Right cardiac atrium (tissue), 5 donors: Measurements from ENCODE around the gene SH3BGR. TPM values are rescaled to one million over a fixed set of nuclear protein-coding genes. Genes with fewer than 3 reads are reported as not detected.
A peak's percentile ranks its signal among the peaks of the same experiment; 100 is the strongest.

Source experiments
- ATAC-seq, 2 donors: fragments of 200-7000 bp; cut with Tn5 transposase; one replicate each; pipeline versions ENCODE4 v1.8.0 to v1.9.1; 2020; ENCODE audit warnings: moderate library complexity in 2 of 2, mild to moderate bottlenecking in 1 of 2
- DNase-seq, 3 donors: peaks; one replicate each; pipeline ENCODE4 v3.0.0-alpha.2; 2020
- H3K27ac ChIP-seq: one replicate; pipeline ENCODE4 v1.5.1; 2013; ENCODE audit warnings: mild to moderate bottlenecking, low read length, control low read depth, moderate library complexity
- H3K27me3 ChIP-seq: one replicate; pipeline ENCODE4 v1.6.1; 2013; ENCODE audit not compliant: control insufficient read depth, insufficient read depth
- H3K4me1 ChIP-seq: one replicate; pipeline ENCODE4 v1.6.1; 2013; ENCODE audit warnings: low read length; ENCODE audit not compliant: control insufficient read depth, insufficient read depth
- H3K4me3 ChIP-seq: one replicate; pipeline ENCODE4 v1.5.1; 2013; ENCODE audit warnings: low read length, control low read depth
- H3K9me3 ChIP-seq: one replicate; pipeline ENCODE4 v1.6.1; 2013; ENCODE audit warnings: low read length; ENCODE audit not compliant: control insufficient read depth
- WGBS: extraction: QIAGEN DNeasy Blood & Tissue Kit; methylation state at CpG from one replicate; pipeline ENCODE4 v1.1.7; 2013; 5-methylcytosine and 5-hydroxymethylcytosine counted together
- intact Hi-C, 4 donors: fragments of 100-400 bp; cut with DNase I; formaldehyde crosslinking; loops; one replicate each; pipeline versions ENCODE4 v1.11.0 to v1.14.0; 2022 to 2023
- microRNA-seq, 2 donors: library from miRNA; unstranded; fragments of <30 nt; microRNA quantifications; one replicate each; pipeline ENCODE4 v1.2.0, GENCODE V29; 2020 to 2021
- polyA plus RNA-seq: library from polyadenylated mRNA; stranded (reverse); fragments of 200-250 nt; gene quantifications from one replicate; pipeline ENCODE4 v1.2.3, GENCODE V29; 2013
- total RNA-seq, 4 donors: library from RNA; stranded (reverse); fragmentation: NEBNext Ultra II Directional; extraction: Animal tissue kit (Norgen Biotek cat#: 25700); gene quantifications; one replicate each; pipeline ENCODE4 v1.2.1, GENCODE V29; 2021
- donor health status: healthy with polysubstance abuse.
- donor health status: DM: no; HTN: yes; CAD: no.
- donor health status: DM: no; HTN: no; CAD: no.
- donor health status: DM: no; HTN: yes; CAD: no; lungs with severe emphysema.
- donor health status: DM: yes; HTN: yes; CAD: no.

The SH3BGR gene
- total and polyA plus RNA-seq, 5 donors: 89.1 to 119 (median 94.5) TPM

GRCh38 chr21:39555911-39556590 lies 104.3 kb downstream of the SH3BGR start:
- 82% methylated on average over 6 of the region's 6 CpGs for WGBS
- Histone ChIP-seq H3K4me3 (no peak overlapping the region), H3K4me1 (no peaks in the 10 kb centered on the region), H3K9me3 (no peaks in the 10 kb centered on the region), H3K27me3 (no peaks in the 10 kb centered on the region), H3K27ac (no peak overlapping the region)
- intact Hi-C loops: no loop called here
- DNase-seq: no peak
- no peak for ATAC-seq

- DNase-seq: no peak
- no peak overlapping the region for H3K27ac ChIP-seq
- WGBS: 53% methylated on average over 3 of the region's 3 CpGs
- no peak overlapping the region for H3K4me3 ChIP-seq
- no peaks in the 10 kb centered on the region for H3K27me3 ChIP-seq
- no peaks in the 10 kb centered on the region for H3K4me1 ChIP-seq
- no peak for ATAC-seq
- no peaks in the 10 kb centered on the region for H3K9me3 ChIP-seq
- intact Hi-C loops: no loop called here
These were observed 107.7 kb downstream of the SH3BGR start for GRCh38 chr21:39559511-39559910.

GRCh38 chr21:39561140-39561539 lies 109.4 kb downstream of the SH3BGR start:
- Histone ChIP-seq H3K27ac (no peak overlapping the region), H3K27me3 (no peaks in the 10 kb centered on the region), H3K4me1 (no peaks in the 10 kb centered on the region), H3K9me3 (no peaks in the 10 kb centered on the region), H3K4me3 (no peak overlapping the region)
- DNase-seq (no peak), ATAC-seq (no peak)
- intact Hi-C loops: no loop called here
- 41% methylated on average over 2 of the region's 2 CpGs for WGBS

GRCh38 chr21:39562791-39563770 lies 111.3 kb downstream of the SH3BGR start:
- ATAC-seq (no peak), DNase-seq (no peak)
- Histone ChIP-seq H3K27ac (no peak overlapping the region), H3K9me3 (no peaks in the 10 kb centered on the region), H3K27me3 (no peaks in the 10 kb centered on the region), H3K4me3 (no peak overlapping the region), H3K4me1 (no peaks in the 10 kb centered on the region)
- WGBS: 64% methylated on average over 12 of the region's 12 CpGs
- intact Hi-C loops: no loop called here

- no peaks in the 10 kb centered on the region for H3K4me1 ChIP-seq
- peak overlapping the region; percentile 24 for H3K27ac ChIP-seq
- intact Hi-C loops: no loop called here
- ATAC-seq (peak; percentile 74 to 79), DNase-seq (peak; percentile 28 to 65 (median 60))
- no peak overlapping the region for H3K4me3 ChIP-seq
- H3K9me3 ChIP-seq: no peaks in the 10 kb centered on the region
- 60% methylated on average over 3 of the region's 3 CpGs for WGBS
- no peaks in the 10 kb centered on the region for H3K27me3 ChIP-seq
These were observed 112.4 kb downstream of the SH3BGR start for GRCh38 chr21:39564200-39564599.

Small RNAs within 50 kb of the gene (microRNA-seq; reads per million reads assigned to microRNA genes)
- 0 to 0.54 reads per million in 2 donors for gene MIR6508

Other genes with a start within 250 kb of the SH3BGR start
- gene BRWD1, start 138.3 kb upstream of the SH3BGR start, total RNA-seq: 10 to 100 TPM; 31.0 to 36.9 (median 32.7) TPM
- gene BRWD1, start 138.3 kb upstream of the SH3BGR start, polyA plus RNA-seq: 13.4 TPM
- 10 to 100 TPM; 66.5 to 84.6 (median 80.8) TPM for gene HMGN1, start 102.9 kb upstream of the SH3BGR start, total RNA-seq
- gene HMGN1, start 102.9 kb upstream of the SH3BGR start, polyA plus RNA-seq: 50.7 TPM
- gene LCA5L, start 6.2 kb upstream of the SH3BGR start, total RNA-seq: 1 to 10 TPM in 3 of 4 donors, under 1 TPM in 1; 0.59 to 1.3 (median 1.2) TPM
- gene LCA5L, start 6.2 kb upstream of the SH3BGR start, polyA plus RNA-seq: 0.50 TPM
- under 1 TPM; 0.03 to 0.25 (median 0.07) TPM for gene B3GALT5, start 161.0 kb downstream of the SH3BGR start, total RNA-seq
- gene B3GALT5, start 161.0 kb downstream of the SH3BGR start, polyA plus RNA-seq: 0.16 TPM